Right cardiac atrium (tissue), 5 donors: Measurements from ENCODE around the gene FOXK1. TPM values are rescaled to one million over a fixed set of nuclear protein-coding genes. Genes with fewer than 3 reads are reported as not detected.
"Not testable (repeated sequence)": the region's sequence is repeated elsewhere in the genome, so short reads cannot be mapped to it uniquely, and the experiment has no call there.

ENCODE experiments used
- ATAC-seq, 2 donors: fragments of 200-7000 bp; cut with Tn5 transposase; one replicate each; pipeline versions ENCODE4 v1.8.0 to v1.9.1; 2020; ENCODE audit warnings: moderate library complexity in 2 of 2, mild to moderate bottlenecking in 1 of 2
- DNase-seq, 3 donors: peaks; one replicate each; pipeline ENCODE4 v3.0.0-alpha.2; 2020
- H3K27ac ChIP-seq: one replicate; pipeline ENCODE4 v1.5.1; 2013; ENCODE audit warnings: mild to moderate bottlenecking, low read length, control low read depth, moderate library complexity
- H3K27me3 ChIP-seq: one replicate; pipeline ENCODE4 v1.6.1; 2013; ENCODE audit not compliant: control insufficient read depth, insufficient read depth
- H3K4me1 ChIP-seq: one replicate; pipeline ENCODE4 v1.6.1; 2013; ENCODE audit warnings: low read length; ENCODE audit not compliant: control insufficient read depth, insufficient read depth
- H3K4me3 ChIP-seq: one replicate; pipeline ENCODE4 v1.5.1; 2013; ENCODE audit warnings: low read length, control low read depth
- H3K9me3 ChIP-seq: one replicate; pipeline ENCODE4 v1.6.1; 2013; ENCODE audit warnings: low read length; ENCODE audit not compliant: control insufficient read depth
- WGBS: extraction: QIAGEN DNeasy Blood & Tissue Kit; methylation state at CpG from one replicate; pipeline ENCODE4 v1.1.7; 2013; 5-methylcytosine and 5-hydroxymethylcytosine counted together
- intact Hi-C, 4 donors: fragments of 100-400 bp; cut with DNase I; formaldehyde crosslinking; loops; one replicate each; pipeline versions ENCODE4 v1.11.0 to v1.14.0; 2022 to 2023
- polyA plus RNA-seq: library from polyadenylated mRNA; stranded (reverse); fragments of 200-250 nt; gene quantifications from one replicate; pipeline ENCODE4 v1.2.3, GENCODE V29; 2013
- total RNA-seq, 4 donors: library from RNA; stranded (reverse); fragmentation: NEBNext Ultra II Directional; extraction: Animal tissue kit (Norgen Biotek cat#: 25700); gene quantifications; one replicate each; pipeline ENCODE4 v1.2.1, GENCODE V29; 2021
- donor health status: healthy with polysubstance abuse.
- donor health status: DM: no; HTN: yes; CAD: no.
- donor health status: DM: no; HTN: no; CAD: no.
- donor health status: DM: no; HTN: yes; CAD: no; lungs with severe emphysema.
- donor health status: DM: yes; HTN: yes; CAD: no.

FOXK1 gene
- total and polyA plus RNA-seq, 5 donors: 10.9 to 22.4 (median 18.1) TPM

GRCh38 chr7:4667776-4668509 is 14.2 kb upstream of the FOXK1 start:
- H3K27me3 ChIP-seq: no peaks in the 10 kb centered on the region
- ATAC-seq (no peak), DNase-seq (no peak)
- no peak overlapping the region for H3K27ac ChIP-seq
- 66% methylated on average over 19 of the region's 19 CpGs for WGBS
- no peak overlapping the region for H3K4me3 ChIP-seq
- H3K9me3 ChIP-seq: no peaks in the 10 kb centered on the region
- H3K4me1 ChIP-seq: no peaks in the 10 kb centered on the region
- intact Hi-C loops: no loop called here

GRCh38 chr7:4668510-4668847 is 13.6 kb upstream of the FOXK1 start:
- ATAC-seq (no peak), DNase-seq (no peak)
- Histone ChIP-seq H3K9me3 (no peaks in the 10 kb centered on the region), H3K27ac (no peak overlapping the region), H3K4me1 (no peaks in the 10 kb centered on the region), H3K4me3 (no peak overlapping the region), H3K27me3 (no peaks in the 10 kb centered on the region)
- WGBS: 94% methylated on average over 3 of the region's 3 CpGs
- intact Hi-C loops: no loop called here

- intact Hi-C loops: no loop called here
- WGBS: 80% methylated on average over 4 of the region's 4 CpGs
- DNase-seq: no peak
Measured at GRCh38 chr7:4670791-4671190, 11.3 kb upstream of the FOXK1 start.

GRCh38 chr7:4675771-4676367 is 6.2 kb upstream of the FOXK1 start:
- Histone ChIP-seq H3K4me3 (no peak overlapping the region), H3K27ac (no peak overlapping the region), H3K4me1 (no peaks in the 10 kb centered on the region), H3K27me3 (no peaks in the 10 kb centered on the region), H3K9me3 (peaks cover 3% of the 10 kb centered on the region)
- 91% methylated on average over 8 of the region's 8 CpGs for whole genome bisulfite sequencing
- no peak for DNase-seq
- intact Hi-C loops: no loop called here
- ATAC-seq: no peak

More at GRCh38 chr7:4670791-4671190, 11.3 kb upstream of the FOXK1 start:
- Histone ChIP-seq H3K27ac (no peak overlapping the region), H3K27me3 (no peaks in the 10 kb centered on the region), H3K9me3 (peaks cover 3% of the 10 kb centered on the region), H3K4me1 (no peaks in the 10 kb centered on the region), H3K4me3 (no peak overlapping the region)
- ATAC-seq: no peak

GRCh38 chr7:4677518-4677917 is 4.6 kb upstream of the FOXK1 start:
- H3K9me3 ChIP-seq, H3K27me3 ChIP-seq, intact Hi-C loops, DNase-seq, H3K4me3 ChIP-seq, ATAC-seq, H3K27ac ChIP-seq, H3K4me1 ChIP-seq: not testable (repeated sequence)
- WGBS: 96% methylated on average over 11 of the region's 11 CpGs

- Histone ChIP-seq H3K9me3 (no peaks in the 10 kb centered on the region), H3K4me3 (peak overlapping the region; percentile 97), H3K27ac (no peak overlapping the region), H3K4me1 (peaks cover 3% of the 10 kb centered on the region), H3K27me3 (no peaks in the 10 kb centered on the region)
- ATAC-seq (no peak), DNase-seq (no peak)
- WGBS: 84% methylated on average over 6 of the region's 6 CpGs
- intact Hi-C loops: loop anchor here (5.0 to 10.0 kb wide), 5 partner anchors 39 to 73 kb away; no protein-coding TSS in a partner anchor
Measured at GRCh38 chr7:4681218-4681851, 760 bp upstream of the FOXK1 start.

GRCh38 chr7:4682621-4683042 is 537 bp downstream of the FOXK1 start:
- ATAC-seq: peak; percentile 36 to 40
- 1% methylated on average over 47 of the region's 47 CpGs for WGBS
- no peaks in the 10 kb centered on the region for H3K9me3 ChIP-seq

GRCh38 chr7:4683043-4683883 is 1.2 kb downstream of the FOXK1 start:
- H3K4me3 ChIP-seq: peak overlapping the region; percentile 97
- no peaks in the 10 kb centered on the region for H3K27me3 ChIP-seq
- WGBS: 2% methylated on average over 23 of the region's 23 CpGs
- peaks cover 3% of the 10 kb centered on the region for H3K4me1 ChIP-seq
- DNase-seq (peak in 2 of 3 donors; percentile 70 to 77), ATAC-seq (peak; percentile 60 to 74)
- intact Hi-C loops: loop anchor here (5.0 to 10.0 kb wide), 5 partner anchors 41 to 72 kb away; no protein-coding TSS in a partner anchor
- H3K27ac ChIP-seq: peak overlapping the region; percentile 87
- no peaks in the 10 kb centered on the region for H3K9me3 ChIP-seq

More at GRCh38 chr7:4682621-4683042, 537 bp downstream of the FOXK1 start:
- Histone ChIP-seq H3K27me3 (no peaks in the 10 kb centered on the region), H3K27ac (peak overlapping the region; percentile 86), H3K4me1 (peaks cover 3% of the 10 kb centered on the region), H3K4me3 (peak overlapping the region; percentile 97)
- intact Hi-C loops: loop anchor here (5.0 to 10.0 kb wide), 5 partner anchors 40 to 72 kb away; no protein-coding TSS in a partner anchor
- DNase-seq: peak; percentile 46 to 80 (median 78)

GRCh38 chr7:4683884-4684565 is 1.9 kb downstream of the FOXK1 start:
- WGBS: 4% methylated on average over 16 of the region's 16 CpGs

GRCh38 chr7:4684846-4685245 is 2.8 kb downstream of the FOXK1 start:
- 61% methylated on average over 9 of the region's 9 CpGs for WGBS
- Histone ChIP-seq H3K27me3 (no peaks in the 10 kb centered on the region), H3K4me1 (peaks cover 6% of the 10 kb centered on the region), H3K4me3 (no peak overlapping the region), H3K9me3 (no peaks in the 10 kb centered on the region), H3K27ac (no peak overlapping the region)
- intact Hi-C loops: loop anchor here (5.0 to 10.0 kb wide), 6 partner anchors 43 to 70 kb away; no protein-coding TSS in a partner anchor
- DNase-seq: no peak
- no peak for ATAC-seq

More at GRCh38 chr7:4683884-4684565, 1.9 kb downstream of the FOXK1 start:
- H3K27me3 ChIP-seq: no peaks in the 10 kb centered on the region
- peak overlapping the region; percentile 87 for H3K27ac ChIP-seq
- no peaks in the 10 kb centered on the region for H3K9me3 ChIP-seq
- peak overlapping the region; percentile 97 for H3K4me3 ChIP-seq
- intact Hi-C loops: loop anchor here (5.0 to 10.0 kb wide), 5 partner anchors 42 to 71 kb away; no protein-coding TSS in a partner anchor
- H3K4me1 ChIP-seq: peaks cover 3% of the 10 kb centered on the region
- peak; percentile 67 to 84 (median 82) for DNase-seq
- ATAC-seq: peak; percentile 68 to 83
